ENCODE measurements around the gene TMEM263.

TMEM263 gene

GRCh38 chr12:106975098-106975497 is 19.4 kb downstream of the TMEM263 start:
- Histone ChIP-seq H3K27me3 (ENCODE audit: low read depth, low read length) (no peaks in the 10 kb centered on the region), H3K9me3 (ENCODE audit: control insufficient read depth in 1 of 2, low read length in 2 of 2) (no peaks in the 10 kb centered on the region), H3K36me3 (ENCODE audit: control insufficient read depth in 1 of 2, insufficient read depth in 2 of 2, low read length in 2 of 2) (peaks cover 9 to 16% of the 10 kb centered on the region in 2 donors), H3K27ac (ENCODE audit: low read length) (no peak overlapping the region), H3K4me3 (ENCODE audit: low read depth in 1 of 2, low read length in 2 of 2) (no peak overlapping the region), H3K4me1 (ENCODE audit: control insufficient read depth in 1 of 2, insufficient read depth in 2 of 2, low read length in 2 of 2) (peaks cover 29 to 52% of the 10 kb centered on the region in 2 donors)

GRCh38 chr12:106975993-106976658 is 20.4 kb downstream of the TMEM263 start:
- Histone ChIP-seq H3K4me3 (ENCODE audit: low read depth in 1 of 2, low read length in 2 of 2) (no peak overlapping the region), H3K4me1 (ENCODE audit: control insufficient read depth in 1 of 2, insufficient read depth in 2 of 2, low read length in 2 of 2) (peaks cover 29 to 52% of the 10 kb centered on the region in 2 donors), H3K36me3 (ENCODE audit: control insufficient read depth in 1 of 2, insufficient read depth in 2 of 2, low read length in 2 of 2) (peaks cover 6 to 10% of the 10 kb centered on the region in 2 donors), H3K27ac (ENCODE audit: low read length) (peak overlapping the region; percentile 65), H3K27me3 (ENCODE audit: low read depth, low read length) (no peaks in the 10 kb centered on the region), H3K9me3 (ENCODE audit: control insufficient read depth in 1 of 2, low read length in 2 of 2) (no peaks in the 10 kb centered on the region)

- Histone ChIP-seq H3K27me3 (ENCODE audit: low read depth, low read length) (no peaks in the 10 kb centered on the region), H3K9me3 (ENCODE audit: control insufficient read depth in 1 of 2, low read length in 2 of 2) (no peaks in the 10 kb centered on the region), H3K27ac (ENCODE audit: low read length) (peak overlapping the region; percentile 65), H3K4me1 (ENCODE audit: control insufficient read depth in 1 of 2, insufficient read depth in 2 of 2, low read length in 2 of 2) (peaks cover 29 to 52% of the 10 kb centered on the region in 2 donors), H3K4me3 (ENCODE audit: low read depth in 1 of 2, low read length in 2 of 2) (no peak overlapping the region), H3K36me3 (ENCODE audit: control insufficient read depth in 1 of 2, insufficient read depth in 2 of 2, low read length in 2 of 2) (peaks cover under 1 to 4% of the 10 kb centered on the region in 2 donors)
Measured at GRCh38 chr12:106976668-106977067, 21.0 kb downstream of the TMEM263 start.

DNA sequence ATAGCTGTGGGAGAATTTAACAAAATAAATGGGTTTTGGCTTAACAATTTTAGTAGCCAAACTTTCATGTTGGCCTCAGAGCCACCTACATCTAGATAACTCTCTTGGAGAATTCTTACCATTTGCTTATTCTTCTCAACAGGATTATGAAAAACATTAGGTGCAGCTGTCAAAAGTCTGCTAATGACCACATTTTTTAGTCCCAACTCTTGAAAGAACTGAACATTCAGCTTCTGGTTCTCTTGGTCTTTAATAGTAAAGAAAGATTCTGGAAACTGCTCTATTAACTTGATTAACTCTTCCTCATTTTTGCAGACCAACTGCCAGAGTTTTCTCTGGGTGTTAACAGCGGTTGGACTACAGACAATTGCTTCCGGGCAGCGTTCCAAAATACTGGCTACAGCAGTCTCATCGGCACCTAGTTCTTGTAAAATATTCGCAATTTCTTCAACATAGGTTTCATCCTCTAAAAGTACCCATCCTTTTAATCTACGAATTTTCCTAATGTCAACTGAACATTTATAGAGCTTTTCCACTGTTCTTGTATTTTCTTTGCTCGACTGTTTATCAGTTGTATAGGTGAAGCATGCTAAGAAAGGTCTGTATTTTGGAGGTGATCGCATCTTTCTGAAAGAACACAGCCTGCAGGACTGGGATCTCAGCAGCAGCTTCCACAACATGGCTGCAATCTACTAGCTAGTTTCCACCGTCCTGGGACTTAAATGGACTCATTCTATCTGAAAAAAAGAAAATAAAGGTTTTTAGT is 22.5 kb downstream of the TMEM263 start:
- Histone ChIP-seq H3K9me3 (ENCODE audit: control insufficient read depth in 1 of 2, low read length in 2 of 2) (no peaks in the 10 kb centered on the region), H3K4me3 (ENCODE audit: low read depth in 1 of 2, low read length in 2 of 2) (peak overlapping the region; percentile 17 to 22), H3K27me3 (ENCODE audit: low read depth, low read length) (no peaks in the 10 kb centered on the region), H3K36me3 (ENCODE audit: control insufficient read depth in 1 of 2, insufficient read depth in 2 of 2, low read length in 2 of 2) (no peaks in the 10 kb centered on the region), H3K4me1 (ENCODE audit: control insufficient read depth in 1 of 2, insufficient read depth in 2 of 2, low read length in 2 of 2) (peaks cover 29 to 50% of the 10 kb centered on the region in 2 donors), H3K27ac (ENCODE audit: low read length) (peak overlapping the region; percentile 13)

- no peaks in the 10 kb centered on the region for H3K9me3 ChIP-seq (ENCODE audit: control insufficient read depth in 1 of 2, low read length in 2 of 2)
- no peaks in the 10 kb centered on the region for H3K36me3 ChIP-seq (ENCODE audit: control insufficient read depth in 1 of 2, insufficient read depth in 2 of 2, low read length in 2 of 2)
- H3K27me3 ChIP-seq (ENCODE audit: low read depth, low read length): no peaks in the 10 kb centered on the region
- H3K27ac ChIP-seq (ENCODE audit: low read length): no peak overlapping the region
- H3K4me3 ChIP-seq (ENCODE audit: low read depth in 1 of 2, low read length in 2 of 2): no peak overlapping the region
- peaks cover 24 to 44% of the 10 kb centered on the region in 2 donors for H3K4me1 ChIP-seq (ENCODE audit: control insufficient read depth in 1 of 2, insufficient read depth in 2 of 2, low read length in 2 of 2)
Measured at GRCh38 chr12:106980944-106981343, 25.2 kb downstream of the TMEM263 start.

DNA sequence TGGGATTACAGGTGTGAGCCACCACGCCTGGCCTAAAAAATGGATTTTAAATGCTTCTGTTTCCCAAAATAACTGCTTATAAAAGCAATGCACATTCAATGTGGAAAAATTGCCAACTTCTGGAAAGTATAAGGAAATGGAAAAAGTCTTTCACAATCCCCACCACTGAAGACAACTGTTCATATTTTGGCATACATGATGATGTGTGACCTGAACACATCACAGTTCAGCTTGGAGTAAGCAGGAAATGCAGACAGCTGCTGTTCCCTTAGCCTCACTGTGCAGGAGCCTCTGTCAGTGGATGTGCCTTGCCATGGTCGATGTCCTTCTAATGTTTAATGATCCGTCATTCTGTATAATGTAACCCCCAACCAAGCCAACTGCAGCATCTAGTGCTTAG is 26.1 kb downstream of the TMEM263 start:
- H3K9me3 ChIP-seq (ENCODE audit: control insufficient read depth in 1 of 2, low read length in 2 of 2): no peaks in the 10 kb centered on the region
- no peak overlapping the region for H3K27ac ChIP-seq (ENCODE audit: low read length)
- no peak overlapping the region for H3K4me3 ChIP-seq (ENCODE audit: low read depth in 1 of 2, low read length in 2 of 2)
- H3K27me3 ChIP-seq (ENCODE audit: low read depth, low read length): no peaks in the 10 kb centered on the region
- no peaks in the 10 kb centered on the region for H3K36me3 ChIP-seq (ENCODE audit: control insufficient read depth in 1 of 2, insufficient read depth in 2 of 2, low read length in 2 of 2)
- peaks cover 17 to 41% of the 10 kb centered on the region in 2 donors for H3K4me1 ChIP-seq (ENCODE audit: control insufficient read depth in 1 of 2, insufficient read depth in 2 of 2, low read length in 2 of 2)

DNA sequence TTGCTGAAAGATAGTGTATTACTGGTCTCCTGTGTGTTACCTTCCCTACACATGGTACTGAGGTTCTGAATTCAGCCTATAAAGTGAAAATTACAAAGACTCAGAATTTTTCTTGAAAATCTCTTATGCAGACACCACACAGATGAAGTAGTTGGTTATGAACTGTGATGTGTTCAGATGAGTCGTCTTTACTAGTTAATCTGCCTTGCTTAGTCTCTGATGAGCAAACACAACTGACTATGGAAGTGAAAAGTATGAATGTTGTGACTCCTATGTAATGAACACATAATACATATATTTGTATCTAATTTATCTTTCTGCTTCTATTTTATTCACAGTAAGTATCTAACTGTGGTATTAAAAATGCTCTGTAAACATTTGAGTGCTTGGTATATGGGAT is 26.5 kb downstream of the TMEM263 start:
- Histone ChIP-seq H3K27ac (ENCODE audit: low read length) (no peak overlapping the region), H3K36me3 (ENCODE audit: control insufficient read depth in 1 of 2, insufficient read depth in 2 of 2, low read length in 2 of 2) (no peaks in the 10 kb centered on the region), H3K27me3 (ENCODE audit: low read depth, low read length) (no peaks in the 10 kb centered on the region), H3K4me3 (ENCODE audit: low read depth in 1 of 2, low read length in 2 of 2) (no peak overlapping the region), H3K9me3 (ENCODE audit: control insufficient read depth in 1 of 2, low read length in 2 of 2) (no peaks in the 10 kb centered on the region), H3K4me1 (ENCODE audit: control insufficient read depth in 1 of 2, insufficient read depth in 2 of 2, low read length in 2 of 2) (peaks cover 17 to 37% of the 10 kb centered on the region in 2 donors)

DNA sequence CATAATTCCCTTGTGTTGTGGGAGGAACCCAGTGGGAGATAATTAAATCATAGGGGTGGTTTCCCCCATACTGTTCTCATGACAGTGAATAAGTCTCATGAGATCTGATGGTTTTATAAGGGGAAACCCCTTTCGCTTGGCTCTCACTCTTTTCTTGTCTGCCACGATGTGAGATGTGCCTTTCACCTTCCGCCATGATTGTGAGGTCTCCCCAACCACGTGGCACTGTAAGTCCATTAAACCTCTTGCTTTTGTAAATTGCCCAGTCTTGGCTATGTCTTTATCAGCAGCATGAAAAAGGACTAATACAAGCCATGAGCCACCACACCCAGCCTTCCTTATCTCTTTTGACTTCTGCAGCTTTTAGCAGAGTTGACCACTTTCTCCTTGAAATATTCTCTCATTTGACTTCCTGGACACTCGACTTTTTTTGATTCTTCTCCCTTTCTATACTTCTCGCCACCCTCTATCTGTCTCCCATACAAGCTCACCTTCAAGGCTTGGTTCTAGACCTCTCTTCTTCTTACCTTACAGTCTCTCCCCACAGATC is 29.0 kb downstream of the TMEM263 start:
- H3K4me1 ChIP-seq (ENCODE audit: control insufficient read depth in 1 of 2, insufficient read depth in 2 of 2, low read length in 2 of 2): peaks cover 6 to 27% of the 10 kb centered on the region in 2 donors
- no peak overlapping the region for H3K4me3 ChIP-seq (ENCODE audit: low read depth in 1 of 2, low read length in 2 of 2)

DNA sequence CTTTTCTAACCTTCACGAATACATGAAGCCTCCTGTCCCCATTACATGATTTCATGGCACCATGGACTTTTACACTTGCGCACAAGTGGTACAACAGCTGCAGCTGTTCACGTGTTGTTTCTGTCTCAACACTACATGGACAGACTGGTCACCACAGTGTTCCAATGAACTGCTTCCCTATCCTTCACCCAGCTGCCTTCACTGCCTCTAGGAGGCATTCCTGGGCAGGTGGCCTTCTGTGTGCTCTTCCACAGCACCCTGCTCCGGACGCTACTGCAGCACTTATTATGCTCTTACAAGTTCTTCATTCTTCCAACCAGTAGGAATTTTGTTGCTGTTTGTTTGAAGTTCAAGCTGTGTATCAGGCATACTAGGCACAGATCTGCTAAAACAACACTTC is 29.8 kb downstream of the TMEM263 start:
- Histone ChIP-seq H3K27ac (ENCODE audit: low read length) (no peak overlapping the region), H3K36me3 (ENCODE audit: control insufficient read depth in 1 of 2, insufficient read depth in 2 of 2, low read length in 2 of 2) (no peaks in the 10 kb centered on the region), H3K9me3 (ENCODE audit: control insufficient read depth in 1 of 2, low read length in 2 of 2) (no peaks in the 10 kb centered on the region), H3K4me1 (ENCODE audit: control insufficient read depth in 1 of 2, insufficient read depth in 2 of 2, low read length in 2 of 2) (peaks cover 6 to 27% of the 10 kb centered on the region in 2 donors), H3K4me3 (ENCODE audit: low read depth in 1 of 2, low read length in 2 of 2) (peak overlapping the region; percentile 73 to 87), H3K27me3 (ENCODE audit: low read depth, low read length) (no peaks in the 10 kb centered on the region)

More for the DNA sequence above, 29.0 kb downstream of the TMEM263 start:
- no peak overlapping the region for H3K27ac ChIP-seq (ENCODE audit: low read length)
- H3K9me3 ChIP-seq (ENCODE audit: control insufficient read depth in 1 of 2, low read length in 2 of 2): no peaks in the 10 kb centered on the region
- H3K27me3 ChIP-seq (ENCODE audit: low read depth, low read length): no peaks in the 10 kb centered on the region
- no peaks in the 10 kb centered on the region for H3K36me3 ChIP-seq (ENCODE audit: control insufficient read depth in 1 of 2, insufficient read depth in 2 of 2, low read length in 2 of 2)

DNA sequence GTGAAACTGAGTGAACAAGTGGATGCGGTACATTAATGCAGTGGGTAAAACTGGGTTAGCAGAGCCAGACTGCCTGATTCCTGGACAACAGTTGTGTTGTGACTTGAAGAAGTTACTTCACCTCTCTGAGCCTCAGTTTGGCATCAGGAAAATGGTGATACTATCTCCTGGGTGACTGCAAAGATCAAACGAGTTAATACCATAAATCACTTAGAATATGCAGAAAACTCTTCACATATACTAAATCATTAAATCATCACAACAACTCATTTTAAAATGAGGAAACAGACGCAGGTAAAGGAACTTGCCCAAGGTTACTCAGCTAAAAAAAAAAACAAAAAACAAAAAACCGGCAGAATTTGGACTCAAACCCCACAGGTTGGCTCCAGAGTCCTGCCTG is 30.4 kb downstream of the TMEM263 start:
- Histone ChIP-seq H3K36me3 (ENCODE audit: control insufficient read depth in 1 of 2, insufficient read depth in 2 of 2, low read length in 2 of 2) (no peaks in the 10 kb centered on the region), H3K4me3 (ENCODE audit: low read depth in 1 of 2, low read length in 2 of 2) (peak overlapping the region; percentile 73 to 87), H3K27me3 (ENCODE audit: low read depth, low read length) (no peaks in the 10 kb centered on the region), H3K9me3 (ENCODE audit: control insufficient read depth in 1 of 2, low read length in 2 of 2) (no peaks in the 10 kb centered on the region), H3K27ac (ENCODE audit: low read length) (peak overlapping the region; percentile 86), H3K4me1 (ENCODE audit: control insufficient read depth in 1 of 2, insufficient read depth in 2 of 2, low read length in 2 of 2) (peaks cover 6 to 27% of the 10 kb centered on the region in 2 donors)

- H3K36me3 ChIP-seq (ENCODE audit: control insufficient read depth in 1 of 2, insufficient read depth in 2 of 2, low read length in 2 of 2): no peaks in the 10 kb centered on the region
- no peaks in the 10 kb centered on the region for H3K27me3 ChIP-seq (ENCODE audit: low read depth, low read length)
- H3K27ac ChIP-seq (ENCODE audit: low read length): peak within 1 kb of the TSS; percentile 86
- H3K4me1 ChIP-seq (ENCODE audit: control insufficient read depth in 1 of 2, insufficient read depth in 2 of 2, low read length in 2 of 2): peaks cover 6 to 27% of the 10 kb centered on the region in 2 donors
- no peaks in the 10 kb centered on the region for H3K9me3 ChIP-seq (ENCODE audit: control insufficient read depth in 1 of 2, low read length in 2 of 2)
- peak within 1 kb of the TSS; percentile 73 to 87 for H3K4me3 ChIP-seq (ENCODE audit: low read depth in 1 of 2, low read length in 2 of 2)
Measured at GRCh38 chr12:106986625-106987389, 31.1 kb downstream of the TMEM263 start, which contains the start of gene MTERF2. TSS of gene MTERF2 (minus strand) at chr12:106987146. CDS start at chr12:106978714, 8,432 bp downstream.

Data from muscle layer of duodenum (tissue), 2 donors.